ENCODE measurements around the gene HS1BP3.

DNA sequence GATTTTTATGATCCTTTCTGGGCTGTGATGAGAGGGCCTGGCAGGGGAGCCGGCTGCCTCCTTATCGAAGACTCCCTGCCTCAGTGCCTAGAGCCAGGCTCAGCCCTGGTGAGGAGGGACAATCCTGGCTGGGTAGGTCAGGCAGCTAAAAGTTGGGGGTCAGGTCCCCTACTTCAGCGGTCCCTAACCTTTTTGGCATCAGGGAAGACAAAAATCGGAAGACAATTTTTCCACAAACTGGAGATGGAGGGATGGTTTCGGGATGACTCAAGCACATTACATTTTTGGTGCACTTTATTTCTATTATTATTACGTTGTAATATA is 53.1 kb downstream of the HS1BP3 start:
- TF ChIP-seq, protein P1, sequence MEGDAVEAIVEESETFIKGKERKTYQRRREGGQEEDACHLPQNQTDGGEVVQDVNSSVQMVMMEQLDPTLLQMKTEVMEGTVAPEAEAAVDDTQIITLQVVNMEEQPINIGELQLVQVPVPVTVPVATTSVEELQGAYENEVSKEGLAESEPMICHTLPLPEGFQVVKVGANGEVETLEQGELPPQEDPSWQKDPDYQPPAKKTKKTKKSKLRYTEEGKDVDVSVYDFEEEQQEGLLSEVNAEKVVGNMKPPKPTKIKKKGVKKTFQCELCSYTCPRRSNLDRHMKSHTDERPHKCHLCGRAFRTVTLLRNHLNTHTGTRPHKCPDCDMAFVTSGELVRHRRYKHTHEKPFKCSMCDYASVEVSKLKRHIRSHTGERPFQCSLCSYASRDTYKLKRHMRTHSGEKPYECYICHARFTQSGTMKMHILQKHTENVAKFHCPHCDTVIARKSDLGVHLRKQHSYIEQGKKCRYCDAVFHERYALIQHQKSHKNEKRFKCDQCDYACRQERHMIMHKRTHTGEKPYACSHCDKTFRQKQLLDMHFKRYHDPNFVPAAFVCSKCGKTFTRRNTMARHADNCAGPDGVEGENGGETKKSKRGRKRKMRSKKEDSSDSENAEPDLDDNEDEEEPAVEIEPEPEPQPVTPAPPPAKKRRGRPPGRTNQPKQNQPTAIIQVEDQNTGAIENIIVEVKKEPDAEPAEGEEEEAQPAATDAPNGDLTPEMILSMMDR (IDR thresholded peaks at IDR 0.05), result no peak
- no peak for TF ChIP-seq JUN (IDR thresholded peaks at IDR 0.05)
- TF ChIP-seq MAZ (IDR thresholded peaks at IDR 0.05; ENCODE audit: borderline replicate concordance, low read depth, low read length), result no peak
- TF ChIP-seq, protein P2, sequence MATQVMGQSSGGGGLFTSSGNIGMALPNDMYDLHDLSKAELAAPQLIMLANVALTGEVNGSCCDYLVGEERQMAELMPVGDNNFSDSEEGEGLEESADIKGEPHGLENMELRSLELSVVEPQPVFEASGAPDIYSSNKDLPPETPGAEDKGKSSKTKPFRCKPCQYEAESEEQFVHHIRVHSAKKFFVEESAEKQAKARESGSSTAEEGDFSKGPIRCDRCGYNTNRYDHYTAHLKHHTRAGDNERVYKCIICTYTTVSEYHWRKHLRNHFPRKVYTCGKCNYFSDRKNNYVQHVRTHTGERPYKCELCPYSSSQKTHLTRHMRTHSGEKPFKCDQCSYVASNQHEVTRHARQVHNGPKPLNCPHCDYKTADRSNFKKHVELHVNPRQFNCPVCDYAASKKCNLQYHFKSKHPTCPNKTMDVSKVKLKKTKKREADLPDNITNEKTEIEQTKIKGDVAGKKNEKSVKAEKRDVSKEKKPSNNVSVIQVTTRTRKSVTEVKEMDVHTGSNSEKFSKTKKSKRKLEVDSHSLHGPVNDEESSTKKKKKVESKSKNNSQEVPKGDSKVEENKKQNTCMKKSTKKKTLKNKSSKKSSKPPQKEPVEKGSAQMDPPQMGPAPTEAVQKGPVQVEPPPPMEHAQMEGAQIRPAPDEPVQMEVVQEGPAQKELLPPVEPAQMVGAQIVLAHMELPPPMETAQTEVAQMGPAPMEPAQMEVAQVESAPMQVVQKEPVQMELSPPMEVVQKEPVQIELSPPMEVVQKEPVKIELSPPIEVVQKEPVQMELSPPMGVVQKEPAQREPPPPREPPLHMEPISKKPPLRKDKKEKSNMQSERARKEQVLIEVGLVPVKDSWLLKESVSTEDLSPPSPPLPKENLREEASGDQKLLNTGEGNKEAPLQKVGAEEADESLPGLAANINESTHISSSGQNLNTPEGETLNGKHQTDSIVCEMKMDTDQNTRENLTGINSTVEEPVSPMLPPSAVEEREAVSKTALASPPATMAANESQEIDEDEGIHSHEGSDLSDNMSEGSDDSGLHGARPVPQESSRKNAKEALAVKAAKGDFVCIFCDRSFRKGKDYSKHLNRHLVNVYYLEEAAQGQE (IDR thresholded peaks at IDR 0.05), result no peak

Data from A549 (cell line).